Vagina (tissue), 2 donors: ENCODE measurements around the gene ACTRT2.

Experiments
- POLR2AphosphoS5 ChIP-seq, 2 donors: sonication (generic); formaldehyde crosslinking; IDR thresholded peaks; one replicate each; pipeline ENCODE4 v1.9.0; 2017; ENCODE audit warnings: antibody characterized with exemption in 2 of 2, mild to moderate bottlenecking in 2 of 2, low read depth in 1 of 2; ENCODE audit not compliant: insufficient read depth in 1 of 2
- TF ChIP-seq, protein P1 (sequence below), 3 experiments: fragments of 450-650 bp in 2 of 3; fragments of 200-600 bp in 1 of 3; sonication (generic) in 1 of 3; IDR thresholded peaks; one replicate each; pipeline ENCODE4 v1.5.1; 2017 to 2019; ENCODE audit warnings: antibody characterized with exemption in 3 of 3, mild to moderate bottlenecking in 2 of 3, moderate library complexity in 2 of 3

DNA sequence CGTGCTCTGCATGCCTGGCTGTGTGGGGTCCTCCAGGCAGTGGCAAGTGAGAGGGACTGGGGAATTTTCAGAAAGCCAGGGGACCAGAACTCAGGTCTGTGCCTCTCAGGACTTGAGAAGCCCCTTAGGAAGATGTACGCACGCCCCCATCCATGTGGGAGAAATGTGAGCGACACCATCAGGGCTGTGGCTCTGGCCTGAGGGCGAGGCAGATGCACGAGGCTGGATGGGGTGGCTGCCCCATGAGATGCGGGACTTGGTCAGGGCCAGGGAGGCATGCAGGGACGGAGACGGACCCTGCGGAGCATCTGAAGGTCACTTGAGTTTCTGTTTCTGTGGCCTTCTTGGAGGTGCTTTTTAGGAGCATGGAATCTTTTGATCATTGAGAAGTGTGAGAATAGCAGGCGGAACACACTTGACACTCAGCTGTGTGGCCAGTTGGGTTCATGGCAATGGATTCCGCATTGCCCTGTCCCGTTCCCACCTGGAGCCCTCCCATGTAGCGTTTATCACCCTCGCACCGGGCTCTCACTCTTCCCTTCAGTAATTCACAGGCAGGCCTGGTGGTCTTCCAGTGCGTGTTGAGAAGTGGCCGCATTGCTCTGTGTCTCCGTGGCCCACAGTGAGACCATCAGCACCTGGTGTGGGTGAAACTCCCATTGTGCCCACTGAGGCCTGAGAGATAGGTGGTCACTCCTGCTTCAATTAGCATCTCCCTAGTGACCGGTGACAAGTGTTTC is 30.7 kb upstream of the ACTRT2 start:
- TF ChIP-seq, protein P1, sequence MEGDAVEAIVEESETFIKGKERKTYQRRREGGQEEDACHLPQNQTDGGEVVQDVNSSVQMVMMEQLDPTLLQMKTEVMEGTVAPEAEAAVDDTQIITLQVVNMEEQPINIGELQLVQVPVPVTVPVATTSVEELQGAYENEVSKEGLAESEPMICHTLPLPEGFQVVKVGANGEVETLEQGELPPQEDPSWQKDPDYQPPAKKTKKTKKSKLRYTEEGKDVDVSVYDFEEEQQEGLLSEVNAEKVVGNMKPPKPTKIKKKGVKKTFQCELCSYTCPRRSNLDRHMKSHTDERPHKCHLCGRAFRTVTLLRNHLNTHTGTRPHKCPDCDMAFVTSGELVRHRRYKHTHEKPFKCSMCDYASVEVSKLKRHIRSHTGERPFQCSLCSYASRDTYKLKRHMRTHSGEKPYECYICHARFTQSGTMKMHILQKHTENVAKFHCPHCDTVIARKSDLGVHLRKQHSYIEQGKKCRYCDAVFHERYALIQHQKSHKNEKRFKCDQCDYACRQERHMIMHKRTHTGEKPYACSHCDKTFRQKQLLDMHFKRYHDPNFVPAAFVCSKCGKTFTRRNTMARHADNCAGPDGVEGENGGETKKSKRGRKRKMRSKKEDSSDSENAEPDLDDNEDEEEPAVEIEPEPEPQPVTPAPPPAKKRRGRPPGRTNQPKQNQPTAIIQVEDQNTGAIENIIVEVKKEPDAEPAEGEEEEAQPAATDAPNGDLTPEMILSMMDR (IDR thresholded peaks at IDR 0.05), result no peak
- TF ChIP-seq POLR2AphosphoS5 (IDR thresholded peaks at IDR 0.05; ENCODE audit: insufficient read depth in 1 of 2, low read depth in 1 of 2), result no peak
